Medulla oblongata (tissue), 1 donor: ENCODE data around the gene FRG2B.
A peak's percentile ranks its signal among the peaks of the same experiment; 100 is the strongest.
"Not testable (repeated sequence)": the region's sequence is repeated elsewhere in the genome, so short reads cannot be mapped to it uniquely, and the experiment has no call there.

Experiments used
- DNase-seq: peaks from one replicate; pipeline ENCODE4 v3.0.0-alpha.2; 2015; ENCODE audit errors: extremely low spot score

The FRG2B gene

GRCh38 chr10:133626695-133627094 is at the start of gene FRG2B:
Gene FRG2B (minus strand): TSS chr10:133626795. CDS start chr10:133626742, 53 bp downstream.
- DNase-seq, result not testable (repeated sequence)

GRCh38 chr10:133667446-133667845 is 40.9 kb upstream of the FRG2B start:
- not testable (repeated sequence) for DNase-seq

- DNase-seq, result not testable (repeated sequence)
These were observed 37.1 kb upstream of the FRG2B start for GRCh38 chr10:133663544-133664160.

GRCh38 chr10:133661122-133661521 is 34.5 kb upstream of the FRG2B start:
- not testable (repeated sequence) for DNase-seq

GRCh38 chr10:133660516-133660915 is 33.9 kb upstream of the FRG2B start:
- not testable (repeated sequence) for DNase-seq

- DNase-seq, result not testable (repeated sequence)
These were observed 30.7 kb upstream of the FRG2B start for GRCh38 chr10:133657276-133657675.

GRCh38 chr10:133648872-133649455 is 22.4 kb upstream of the FRG2B start:
- not testable (repeated sequence) for DNase-seq

GRCh38 chr10:133647075-133647748 is 20.6 kb upstream of the FRG2B start:
- DNase-seq, result not testable (repeated sequence)

GRCh38 chr10:133637846-133638235 is 11.2 kb upstream of the FRG2B start:
- DNase-seq, result not testable (repeated sequence)

- DNase-seq, result not testable (repeated sequence)
These were observed 10.7 kb upstream of the FRG2B start for GRCh38 chr10:133637202-133637845.

GRCh38 chr10:133630723-133631249 is 4.2 kb upstream of the FRG2B start:
- DNase-seq, result not testable (repeated sequence)

- DNase-seq, result not testable (repeated sequence)
These were observed 4.1 kb downstream of the FRG2B start for GRCh38 chr10:133622544-133622943.

GRCh38 chr10:133618851-133619250 is 7.7 kb downstream of the FRG2B start:
- no peak for DNase-seq

- no peak for DNase-seq
These were observed 9.4 kb downstream of the FRG2B start for GRCh38 chr10:133617196-133617595.

- no peak for DNase-seq
These were observed 10.0 kb downstream of the FRG2B start for GRCh38 chr10:133616371-133617130.

GRCh38 chr10:133614830-133615580 is 11.6 kb downstream of the FRG2B start:
- no peak for DNase-seq

GRCh38 chr10:133613699-133614098 is 12.9 kb downstream of the FRG2B start:
- no peak for DNase-seq

- DNase-seq, result no peak
These were observed 15.5 kb downstream of the FRG2B start for GRCh38 chr10:133611079-133611478.

- DNase-seq, result peak; percentile 46
These were observed 17.7 kb downstream of the FRG2B start for GRCh38 chr10:133608855-133609254.

GRCh38 chr10:133603434-133603833 is 23.2 kb downstream of the FRG2B start:
- DNase-seq, result not testable (repeated sequence)

- no peak for DNase-seq
These were observed 25.9 kb downstream of the FRG2B start for GRCh38 chr10:133600657-133601056.
